Trophoblast cell (in vitro differentiated cells and primary cell): ENCODE measurements around the gene COA1.

Experiments used
- DNase-seq, 2 donors: peaks; one replicate each; pipeline ENCODE4 v3.0.0-alpha.2; 2016
- H2AFZ ChIP-seq: 2 replicates; pipeline ENCODE4 v1.6.1; 2013; ENCODE audit warnings: low read length, moderate library complexity, mild to moderate bottlenecking; ENCODE audit not compliant: insufficient read depth, poor library complexity
- H2AK5ac ChIP-seq: 2 replicates; pipeline ENCODE4 v1.6.1; 2013; ENCODE audit warnings: mild to moderate bottlenecking, low read length
- H2BK120ac ChIP-seq: 2 replicates; pipeline ENCODE4 v1.6.1; 2013; ENCODE audit warnings: low read length, mild to moderate bottlenecking, moderate library complexity; ENCODE audit not compliant: insufficient read depth, poor library complexity
- H2BK12ac ChIP-seq: 2 replicates; pipeline ENCODE4 v1.6.1; 2013; ENCODE audit warnings: mild to moderate bottlenecking, low read length, moderate library complexity
- H2BK5ac ChIP-seq: 2 replicates; pipeline ENCODE4 v1.6.1; 2013; ENCODE audit warnings: low read length, low read depth, moderate library complexity, mild to moderate bottlenecking; ENCODE audit not compliant: poor library complexity
- H3K14ac ChIP-seq: 2 replicates; pipeline ENCODE4 v1.6.1; 2013; ENCODE audit warnings: mild to moderate bottlenecking, low read length
- H3K18ac ChIP-seq: 2 replicates; pipeline ENCODE4 v1.6.1; 2013; ENCODE audit warnings: mild to moderate bottlenecking, low read length
- H3K23ac ChIP-seq: 2 replicates; pipeline ENCODE4 v1.6.1; 2013; ENCODE audit warnings: low read length
- H3K27ac ChIP-seq: 2 replicates; pipeline ENCODE4 v1.5.1; 2013; ENCODE audit warnings: low read depth, mild to moderate bottlenecking, inconsistent platforms, low read length, moderate library complexity
- H3K27me3 ChIP-seq: 2 replicates; pipeline ENCODE4 v1.6.1; 2013; ENCODE audit warnings: inconsistent platforms, mild to moderate bottlenecking, low read length, moderate library complexity; ENCODE audit not compliant: insufficient read depth
- H3K36me3 ChIP-seq, 2 experiments: 1 replicate in 1 of 2; 2 replicates in 1 of 2; pipeline ENCODE4 v1.6.1; 2013; ENCODE audit warnings: low read length in 2 of 2, mild to moderate bottlenecking in 2 of 2, moderate library complexity in 1 of 2; ENCODE audit not compliant: insufficient read depth in 2 of 2, control insufficient read depth in 1 of 2
- H3K4ac ChIP-seq: 2 replicates; pipeline ENCODE4 v1.6.1; 2013; ENCODE audit warnings: low read depth, mild to moderate bottlenecking, low read length, moderate library complexity
- H3K4me1 ChIP-seq, 2 experiments: 1 replicate in 1 of 2; 2 replicates in 1 of 2; pipeline ENCODE4 v1.6.1; 2013; ENCODE audit warnings: low read length in 2 of 2, mild to moderate bottlenecking in 2 of 2, moderate library complexity in 1 of 2; ENCODE audit not compliant: insufficient read depth in 2 of 2, control insufficient read depth in 1 of 2
- H3K4me2 ChIP-seq: 2 replicates; pipeline ENCODE4 v1.6.1; 2013; ENCODE audit warnings: inconsistent platforms, mild to moderate bottlenecking, low read length, moderate library complexity
- H3K4me3 ChIP-seq: 2 replicates; pipeline ENCODE4 v1.5.1; 2013; ENCODE audit warnings: mild to moderate bottlenecking, low read depth, low read length, inconsistent platforms
- H3K79me1 ChIP-seq: one replicate; pipeline ENCODE4 v1.6.1; 2013; ENCODE audit warnings: low read length
- H3K79me2 ChIP-seq: 2 replicates; pipeline ENCODE4 v1.6.1; 2013; ENCODE audit warnings: low read length, mild to moderate bottlenecking; ENCODE audit not compliant: control insufficient read depth, insufficient read depth, poor library complexity
- H3K9ac ChIP-seq: 2 replicates; pipeline ENCODE4 v1.6.1; 2013; ENCODE audit warnings: mild to moderate bottlenecking, low read length
- H3K9me3 ChIP-seq: 2 replicates; pipeline ENCODE4 v1.6.1; 2013; ENCODE audit warnings: low read depth, mild to moderate bottlenecking, control low read depth, inconsistent platforms, low read length; ENCODE audit not compliant: insufficient read depth
- H4K12ac ChIP-seq: 2 replicates; pipeline ENCODE4 v1.6.1; 2013; ENCODE audit warnings: low read depth, mild to moderate bottlenecking, low read length, moderate library complexity
- H4K8ac ChIP-seq: 2 replicates; pipeline ENCODE4 v1.6.1; 2013; ENCODE audit warnings: low read depth, mild to moderate bottlenecking, low read length, moderate library complexity
- H4K91ac ChIP-seq: one replicate; pipeline ENCODE4 v1.6.1; 2013; ENCODE audit warnings: low read depth, mild to moderate bottlenecking, low read length, moderate library complexity
- WGBS: extraction: QIAGEN DNeasy Blood & Tissue Kit; methylation state at CpG from one replicate; pipeline ENCODE4 v1.1.7; 2013; ENCODE audit warnings: missing lambda C conversion rate; ENCODE audit not compliant: insufficient read length, insufficient coverage; ENCODE audit errors: extremely low coverage; 5-methylcytosine and 5-hydroxymethylcytosine counted together

The COA1 gene

DNA sequence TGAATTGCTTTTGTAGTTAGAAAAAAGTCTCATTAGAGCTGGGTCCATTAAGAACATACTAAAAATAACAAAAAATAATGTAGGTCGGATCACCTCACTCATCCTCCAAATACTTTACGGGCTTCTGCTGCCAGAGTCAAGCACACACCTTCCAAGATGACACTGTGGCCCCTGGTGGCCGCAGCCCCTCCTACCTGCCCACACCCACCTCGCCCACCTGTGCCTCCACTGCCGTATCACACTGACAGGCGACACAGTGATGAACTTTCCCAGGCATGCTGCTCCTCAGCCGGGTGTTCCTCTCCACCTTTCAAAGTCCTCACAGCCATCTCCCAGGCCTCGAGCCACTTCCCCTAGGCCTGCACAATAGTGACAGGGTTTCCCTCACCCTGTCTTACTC, 85.5 kb downstream of the COA1 start:
- Histone ChIP-seq H3K27me3 (no peaks in the 10 kb centered on the region), H3K27ac (no peak overlapping the region), H3K9ac (no peak overlapping the region), H3K4me3 (no peak overlapping the region), H2AFZ (no peak overlapping the region), H3K18ac (peak overlapping the region; percentile 6), H3K4me2 (no peak overlapping the region), H3K4ac (no peak overlapping the region), H4K12ac (no peak overlapping the region), H4K91ac (no peak overlapping the region), H2AK5ac (no peak overlapping the region), H3K14ac (no peak overlapping the region), H4K8ac (no peak overlapping the region), H3K9me3 (peaks cover 2% of the 10 kb centered on the region), H2BK120ac (no peak overlapping the region), H2BK12ac (no peak overlapping the region), H2BK5ac (no peak overlapping the region), H3K79me1 (peaks cover 7% of the 10 kb centered on the region), H3K36me3 (peaks cover 20 to 24% of the 10 kb centered on the region in 2 experiments), H3K79me2 (peaks cover 3% of the 10 kb centered on the region), H3K4me1 (peaks cover 16 to 22% of the 10 kb centered on the region in 2 experiments), H3K23ac (no peak overlapping the region)
- no peak for DNase-seq
- WGBS = no CpG with 5 or more reads among the region's 8 CpGs

DNA sequence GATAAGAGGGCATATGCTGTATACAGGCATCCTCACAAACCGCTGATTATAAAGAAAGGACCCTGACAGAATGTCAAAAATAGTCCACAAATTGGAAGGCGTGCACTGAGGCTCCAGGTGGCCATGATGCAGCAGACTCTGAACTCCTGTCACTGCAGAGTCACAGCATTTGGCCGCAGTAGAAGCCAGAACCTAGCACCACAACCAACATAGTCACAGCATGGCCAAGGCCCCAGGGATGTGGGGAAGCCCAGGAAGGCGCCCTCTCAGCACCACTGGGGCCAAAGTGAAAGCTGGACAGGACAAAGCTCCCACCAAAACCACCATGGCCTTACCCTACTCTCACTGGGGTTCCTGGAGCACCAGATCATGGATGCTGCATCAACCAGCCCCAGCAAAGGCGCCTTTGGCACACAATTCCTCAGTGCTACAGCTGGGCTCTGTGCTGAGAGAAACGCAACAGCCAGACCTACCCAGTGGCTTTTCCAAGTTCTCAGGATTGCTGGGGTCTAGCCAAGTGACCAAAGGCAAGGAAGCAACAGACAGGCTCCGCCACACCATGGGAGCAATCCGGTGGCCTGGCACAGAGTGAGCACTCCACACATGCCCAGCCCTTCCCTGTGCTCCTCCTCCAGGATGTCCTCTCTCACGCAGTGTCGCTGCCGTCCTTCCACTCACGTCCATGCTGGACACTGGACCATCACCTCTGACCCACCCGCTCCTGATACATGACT, 86.3 kb downstream of the COA1 start:
- no peak overlapping the region for H3K27ac ChIP-seq
- H2BK12ac ChIP-seq = no peak overlapping the region
- peaks cover 20 to 24% of the 10 kb centered on the region in 2 experiments for H3K36me3 ChIP-seq
- H2AFZ ChIP-seq = no peak overlapping the region
- H3K14ac ChIP-seq = no peak overlapping the region
- H3K79me2 ChIP-seq = peaks cover 3% of the 10 kb centered on the region
- no peak overlapping the region for H4K12ac ChIP-seq
- no peak overlapping the region for H2BK5ac ChIP-seq
- no peak overlapping the region for H3K18ac ChIP-seq
- H2AK5ac ChIP-seq = no peak overlapping the region
- H3K4me2 ChIP-seq = no peak overlapping the region
- H3K4me3 ChIP-seq = no peak overlapping the region
- no peak for DNase-seq
- H3K4me1 ChIP-seq = peaks cover 13 to 18% of the 10 kb centered on the region in 2 experiments
- no peak overlapping the region for H4K8ac ChIP-seq
- no peaks in the 10 kb centered on the region for H3K27me3 ChIP-seq
- H3K79me1 ChIP-seq = peaks cover 7% of the 10 kb centered on the region
- no peak overlapping the region for H4K91ac ChIP-seq
- no CpG with 5 or more reads among the region's 13 CpGs for WGBS
- no peak overlapping the region for H3K23ac ChIP-seq
- no peak overlapping the region for H3K4ac ChIP-seq
- peaks cover 2% of the 10 kb centered on the region for H3K9me3 ChIP-seq
- no peak overlapping the region for H2BK120ac ChIP-seq
- no peak overlapping the region for H3K9ac ChIP-seq

- H3K27ac ChIP-seq = no peak overlapping the region
Measured at GRCh38 chr7:43640679-43641078, 88.6 kb downstream of the COA1 start.

DNA sequence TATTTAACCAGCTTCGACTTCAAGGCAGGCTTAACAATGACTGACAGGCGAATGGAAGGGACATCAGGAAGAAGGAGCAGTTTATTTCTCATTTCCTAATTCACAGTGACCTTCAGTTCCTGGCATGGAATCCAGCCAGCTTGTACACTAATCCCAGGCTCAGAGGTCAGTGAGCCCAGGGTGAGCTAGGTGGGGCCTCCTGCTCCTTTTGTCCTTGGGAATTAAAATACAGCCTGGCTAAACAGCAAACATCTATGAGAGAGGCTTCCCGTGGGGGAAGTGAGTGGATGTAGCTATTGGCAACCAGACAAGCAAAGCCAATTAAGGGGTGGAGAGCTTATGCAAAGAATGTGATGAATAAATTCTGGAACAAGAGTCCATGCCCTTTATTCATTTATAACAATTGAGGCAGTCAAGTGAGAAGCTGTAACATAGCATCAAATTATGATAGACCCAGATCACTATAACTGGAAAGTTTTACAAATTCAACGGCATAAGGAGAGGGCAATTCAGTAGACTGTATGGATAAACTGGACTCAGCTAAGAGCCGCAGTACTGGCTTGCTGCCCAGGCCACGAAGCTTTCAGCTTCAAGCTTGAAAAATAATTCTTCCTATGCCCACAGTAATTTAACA, 89.3 kb downstream of the COA1 start:
- no peaks in the 10 kb centered on the region for H3K27me3 ChIP-seq
- no peak overlapping the region for H4K12ac ChIP-seq
- H3K4me3 ChIP-seq = no peak overlapping the region
- no peak overlapping the region for H3K23ac ChIP-seq
- DNase-seq = no peak
- no peaks in the 10 kb centered on the region for H3K79me1 ChIP-seq
- H4K8ac ChIP-seq = no peak overlapping the region
- no peak overlapping the region for H2BK120ac ChIP-seq
- H2BK5ac ChIP-seq = no peak overlapping the region
- H2AK5ac ChIP-seq = no peak overlapping the region
- H3K18ac ChIP-seq = no peak overlapping the region
- H3K4me2 ChIP-seq = no peak overlapping the region
- no peaks in the 10 kb centered on the region for H3K79me2 ChIP-seq
- no CpG with 5 or more reads among the region's 6 CpGs for WGBS
- no peak overlapping the region for H3K4ac ChIP-seq
- no peak overlapping the region for H4K91ac ChIP-seq
- peaks cover 20 to 21% of the 10 kb centered on the region in 2 experiments for H3K36me3 ChIP-seq
- no peaks in the 10 kb centered on the region for H3K4me1 ChIP-seq
- H2AFZ ChIP-seq = no peak overlapping the region
- H2BK12ac ChIP-seq = no peak overlapping the region
- no peak overlapping the region for H3K14ac ChIP-seq
- no peak overlapping the region for H3K27ac ChIP-seq
- H3K9me3 ChIP-seq = peaks cover 2% of the 10 kb centered on the region
- H3K9ac ChIP-seq = no peak overlapping the region

More at GRCh38 chr7:43640679-43641078, 88.6 kb downstream of the COA1 start:
- Histone ChIP-seq H3K27me3 (no peaks in the 10 kb centered on the region), H3K79me1 (no peaks in the 10 kb centered on the region), H3K23ac (no peak overlapping the region), H4K8ac (no peak overlapping the region), H4K91ac (no peak overlapping the region), H2BK120ac (no peak overlapping the region), H2BK12ac (no peak overlapping the region), H3K14ac (no peak overlapping the region), H3K4me1 (no peaks in the 10 kb centered on the region), H3K9ac (no peak overlapping the region), H3K4me2 (no peak overlapping the region), H4K12ac (no peak overlapping the region), H2AK5ac (no peak overlapping the region), H3K4ac (no peak overlapping the region), H3K4me3 (no peak overlapping the region), H3K18ac (no peak overlapping the region), H3K36me3 (peaks cover 19% of the 10 kb centered on the region in 2 experiments), H2BK5ac (no peak overlapping the region), H3K9me3 (peaks cover 2% of the 10 kb centered on the region), H3K79me2 (no peaks in the 10 kb centered on the region), H2AFZ (no peak overlapping the region)
- DNase-seq = no peak
- WGBS = no CpG with 5 or more reads among the region's 3 CpGs
